ENCODE measurements around the gene CD3G. TPM values are rescaled to one million over a fixed set of nuclear protein-coding genes. Genes with fewer than 3 reads are reported as not detected.
"Not testable (repeated sequence)": the region's sequence is repeated elsewhere in the genome, so short reads cannot be mapped to it uniquely, and the experiment has no call there.

CD3G gene
- total RNA-seq (2014; rRNA removed; shearing (Covaris generic); ENCODE audit: low replicate concordance), result not detected in 2 replicates

- Histone ChIP-seq H3K27me3 (peaks cover 14% of the 10 kb centered on the region), H3K9me3 (no peaks in the 10 kb centered on the region), H3K36me3 (no peaks in the 10 kb centered on the region), H3K4me3 (no peak within 1 kb of the TSS)
- no peak for DNase-seq
These were observed at the start of gene CD3G for GRCh38 chr11:118343981-118344515. CD3G (plus strand) TSS chr11:118344344; CDS start chr11:118344424, 80 bp downstream.

DNA sequence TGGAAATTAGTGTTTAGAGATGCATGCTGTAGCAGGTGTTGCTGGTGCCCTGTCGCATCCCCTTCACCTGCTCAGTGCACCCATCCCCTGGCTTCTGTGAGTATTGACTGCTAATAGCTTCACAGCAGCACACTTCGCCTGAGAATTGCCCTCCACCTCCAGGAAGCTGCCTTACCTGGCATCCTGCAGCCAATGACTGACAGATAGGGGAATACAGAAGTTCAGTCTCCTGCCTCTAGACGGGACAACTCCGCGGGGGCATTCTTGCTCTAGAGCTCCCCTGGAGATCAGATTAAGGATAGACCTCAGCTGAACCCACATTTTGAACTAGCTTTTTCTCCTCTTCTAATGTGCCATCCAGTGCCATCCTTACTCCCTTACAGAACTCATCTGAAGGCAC, 48.9 kb upstream of the CD3G start:
- peaks cover 4% of the 10 kb centered on the region; the same call in 1 of the 2 replicates for H3K27me3 ChIP-seq
- no peaks in the 10 kb centered on the region for H3K9me3 ChIP-seq
- H3K4me3 ChIP-seq, result no peak overlapping the region
- H3K36me3 ChIP-seq, result no peaks in the 10 kb centered on the region
- DNase-seq, result no peak

GRCh38 chr11:118295815-118296454, 48.2 kb upstream of the CD3G start:
- H3K36me3 ChIP-seq, result no peaks in the 10 kb centered on the region
- peaks cover 4% of the 10 kb centered on the region for H3K27me3 ChIP-seq
- DNase-seq, result peak; percentile 2
- no peak overlapping the region for H3K4me3 ChIP-seq
- no peaks in the 10 kb centered on the region for H3K9me3 ChIP-seq

DNA sequence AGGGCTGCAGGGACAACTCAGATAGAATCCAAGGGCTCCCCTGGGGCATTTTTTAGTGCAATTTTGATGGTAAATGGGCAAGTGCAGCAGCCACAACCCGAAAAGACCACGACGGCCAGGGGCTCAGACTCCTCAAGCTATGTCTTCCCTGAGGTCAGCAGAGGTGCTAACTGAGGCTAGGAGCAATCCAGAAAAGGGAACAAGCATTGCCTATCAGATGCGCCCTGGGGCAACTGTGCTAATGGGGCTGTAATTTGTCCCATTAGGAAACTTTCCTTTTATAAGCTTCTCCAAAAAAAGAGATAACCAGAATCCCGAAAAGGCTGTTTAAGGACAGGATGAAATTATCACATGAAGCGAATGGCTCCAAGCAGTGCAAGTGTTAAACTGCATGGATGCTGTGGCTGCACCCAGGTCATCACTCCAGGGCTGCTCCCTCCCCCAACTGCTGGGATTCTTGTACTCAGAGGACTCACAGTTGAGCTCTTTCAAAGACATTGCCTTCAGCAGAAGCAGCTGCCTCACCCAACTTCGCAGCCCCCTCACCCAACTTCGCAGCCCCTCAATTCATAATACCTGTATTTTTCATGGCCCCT, 42.4 kb upstream of the CD3G start:
- peaks cover 15% of the 10 kb centered on the region; the same call in 1 of the 2 replicates for H3K27me3 ChIP-seq
- H3K36me3 ChIP-seq, result no peaks in the 10 kb centered on the region
- no peaks in the 10 kb centered on the region for H3K9me3 ChIP-seq
- DNase-seq, result no peak
- no peak overlapping the region for H3K4me3 ChIP-seq

DNA sequence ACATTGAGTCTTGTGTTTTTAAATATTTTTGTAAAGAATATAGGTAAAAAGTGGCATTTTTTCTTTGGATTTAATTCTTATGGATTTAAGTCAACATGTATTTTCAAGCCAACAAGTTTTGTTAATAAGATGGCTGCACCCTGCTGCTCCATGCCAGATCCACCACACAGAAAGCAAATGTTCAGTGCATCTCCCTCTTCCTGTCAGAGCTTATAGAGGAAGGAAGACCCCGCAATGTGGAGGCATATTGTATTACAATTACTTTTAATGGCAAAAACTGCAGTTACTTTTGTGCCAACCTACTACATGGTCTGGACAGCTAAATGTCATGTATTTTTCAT, 39.9 kb upstream of the CD3G start:
- Histone ChIP-seq H3K36me3 (no peaks in the 10 kb centered on the region), H3K9me3 (no peaks in the 10 kb centered on the region), H3K4me3 (no peak overlapping the region), H3K27me3 (peaks cover 15% of the 10 kb centered on the region; the same call in 1 of the 2 replicates)
- DNase-seq, result no peak

GRCh38 chr11:118304568-118305248, 39.4 kb upstream of the CD3G start, which contains the start of gene CD3E:
CD3E (plus strand) TSS chr11:118304730; CDS start chr11:118304953, 223 bp downstream.
- no peak for DNase-seq
- H3K4me3 ChIP-seq, result no peak within 1 kb of the TSS
- no peaks in the 10 kb centered on the region for H3K36me3 ChIP-seq
- H3K9me3 ChIP-seq, result no peaks in the 10 kb centered on the region
- peaks cover 15% of the 10 kb centered on the region; the same call in 1 of the 2 replicates for H3K27me3 ChIP-seq

DNA sequence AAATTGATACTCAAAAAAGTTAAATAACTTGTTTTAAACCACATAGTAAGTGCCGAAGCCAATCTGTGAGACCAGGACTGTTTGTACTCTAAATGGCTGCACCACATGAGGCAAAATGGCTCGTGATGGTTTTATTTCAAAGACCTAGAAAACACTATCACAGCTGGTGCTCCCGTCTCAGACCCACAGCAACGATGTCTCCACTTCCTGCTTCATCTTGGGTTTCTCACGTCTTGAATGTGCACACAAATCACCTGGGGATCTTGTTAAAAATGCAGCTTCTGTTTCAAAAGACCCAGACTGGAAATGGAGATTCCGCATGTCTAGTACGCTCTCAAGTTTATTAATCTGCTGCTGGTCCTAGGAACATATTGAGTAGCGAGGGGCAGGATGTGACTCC, 38.4 kb upstream of the CD3G start:
- no peak for DNase-seq
- H3K36me3 ChIP-seq, result no peaks in the 10 kb centered on the region
- H3K27me3 ChIP-seq, result peaks cover 15% of the 10 kb centered on the region; the same call in 1 of the 2 replicates
- no peaks in the 10 kb centered on the region for H3K9me3 ChIP-seq
- no peak overlapping the region for H3K4me3 ChIP-seq

GRCh38 chr11:118306556-118306955, 37.6 kb upstream of the CD3G start:
- Histone ChIP-seq H3K4me3 (no peak overlapping the region), H3K36me3 (no peaks in the 10 kb centered on the region), H3K9me3 (no peaks in the 10 kb centered on the region), H3K27me3 (peaks cover 15% of the 10 kb centered on the region; the same call in 1 of the 2 replicates)
- no peak for DNase-seq

DNA sequence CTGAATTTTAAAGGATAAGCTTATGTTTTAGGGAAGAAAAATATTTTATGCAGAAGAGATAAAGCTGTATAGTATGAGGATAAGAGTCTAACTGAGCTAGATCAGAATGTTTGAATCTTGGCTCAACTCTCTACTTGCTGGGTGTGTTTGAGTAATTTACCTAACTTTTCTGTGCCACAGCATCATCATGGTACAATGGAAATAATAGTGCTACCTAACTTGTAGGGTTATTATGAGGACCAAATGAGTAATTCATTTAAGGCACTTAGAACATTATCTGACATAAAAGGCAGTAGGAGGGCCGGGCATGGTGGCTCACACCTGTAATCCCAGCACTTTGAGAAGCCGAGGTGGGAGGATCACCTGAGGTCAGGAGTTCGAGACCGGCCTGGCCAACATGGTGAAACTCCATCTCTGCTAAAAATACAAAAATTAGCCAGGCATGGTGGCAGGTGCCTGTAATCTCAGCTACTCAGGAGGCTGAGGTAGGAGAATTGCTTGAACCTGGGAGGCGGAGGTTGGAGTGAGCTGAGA, 35.1 kb upstream of the CD3G start:
- not testable (repeated sequence) for H3K9me3 ChIP-seq, H3K27me3 ChIP-seq, DNase-seq, H3K36me3 ChIP-seq, H3K4me3 ChIP-seq

GRCh38 chr11:118310271-118310670, 33.9 kb upstream of the CD3G start:
- no peak overlapping the region for H3K4me3 ChIP-seq
- H3K36me3 ChIP-seq, result no peaks in the 10 kb centered on the region
- H3K27me3 ChIP-seq, result peaks cover 8% of the 10 kb centered on the region; the same call in 1 of the 2 replicates
- no peaks in the 10 kb centered on the region for H3K9me3 ChIP-seq
- no peak for DNase-seq

GRCh38 chr11:118310781-118311485, 33.2 kb upstream of the CD3G start:
- Histone ChIP-seq H3K27me3 (peaks cover 8% of the 10 kb centered on the region; the same call in 1 of the 2 replicates), H3K9me3 (no peaks in the 10 kb centered on the region), H3K4me3 (no peak overlapping the region), H3K36me3 (no peaks in the 10 kb centered on the region)
- no peak for DNase-seq

DNA sequence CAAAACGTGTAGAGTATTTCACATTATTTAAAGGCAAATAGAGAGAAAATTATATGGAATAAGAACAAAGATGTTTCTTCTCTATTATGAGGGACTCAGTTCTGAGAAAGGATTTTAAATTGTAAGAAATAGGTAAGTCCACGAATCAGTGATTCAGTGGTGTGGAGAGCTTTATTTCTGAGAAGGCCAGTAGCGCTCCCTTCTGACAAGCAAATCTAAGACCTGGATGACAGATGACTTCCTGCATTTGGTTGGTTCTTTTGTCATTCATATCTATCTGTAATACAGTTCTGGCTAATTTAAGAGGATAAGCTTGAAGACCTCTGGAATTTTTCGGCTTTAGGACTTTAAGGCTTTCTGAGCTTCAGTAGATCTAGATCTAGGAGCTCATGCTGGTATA, 32.6 kb upstream of the CD3G start:
- Histone ChIP-seq H3K4me3 (no peak overlapping the region), H3K36me3 (no peaks in the 10 kb centered on the region), H3K9me3 (no peaks in the 10 kb centered on the region), H3K27me3 (peaks cover 8% of the 10 kb centered on the region; the same call in 1 of the 2 replicates)
- no peak for DNase-seq

DNA sequence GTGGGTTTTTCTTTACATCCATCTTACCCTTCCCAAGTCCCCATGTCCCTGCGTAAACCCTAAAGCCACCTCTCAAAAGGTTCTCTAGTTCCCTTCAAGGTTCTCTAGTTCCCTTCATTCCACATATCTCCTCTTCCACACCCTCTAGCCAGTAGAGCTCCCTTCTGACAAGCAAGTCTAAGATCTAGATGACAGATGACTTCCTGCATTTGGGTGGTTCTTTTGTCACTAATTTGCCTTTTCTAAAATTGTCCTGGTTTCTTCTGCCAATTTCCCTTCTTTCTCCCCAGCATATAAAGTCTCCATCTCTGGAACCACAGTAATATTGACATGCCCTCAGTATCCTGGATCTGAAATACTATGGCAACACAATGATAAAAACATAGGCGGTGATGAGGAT, 31.8 kb upstream of the CD3G start:
- H3K4me3 ChIP-seq, result no peak overlapping the region
- no peak for DNase-seq
- H3K36me3 ChIP-seq, result no peaks in the 10 kb centered on the region
- H3K27me3 ChIP-seq, result peaks cover 8% of the 10 kb centered on the region; the same call in 1 of the 2 replicates
- H3K9me3 ChIP-seq, result no peaks in the 10 kb centered on the region

GRCh38 chr11:118313242-118313641, 30.9 kb upstream of the CD3G start:
- H3K9me3 ChIP-seq, result no peaks in the 10 kb centered on the region
- H3K36me3 ChIP-seq, result no peaks in the 10 kb centered on the region
- peaks cover 8% of the 10 kb centered on the region; the same call in 1 of the 2 replicates for H3K27me3 ChIP-seq
- H3K4me3 ChIP-seq, result no peak overlapping the region
- no peak for DNase-seq

DNA sequence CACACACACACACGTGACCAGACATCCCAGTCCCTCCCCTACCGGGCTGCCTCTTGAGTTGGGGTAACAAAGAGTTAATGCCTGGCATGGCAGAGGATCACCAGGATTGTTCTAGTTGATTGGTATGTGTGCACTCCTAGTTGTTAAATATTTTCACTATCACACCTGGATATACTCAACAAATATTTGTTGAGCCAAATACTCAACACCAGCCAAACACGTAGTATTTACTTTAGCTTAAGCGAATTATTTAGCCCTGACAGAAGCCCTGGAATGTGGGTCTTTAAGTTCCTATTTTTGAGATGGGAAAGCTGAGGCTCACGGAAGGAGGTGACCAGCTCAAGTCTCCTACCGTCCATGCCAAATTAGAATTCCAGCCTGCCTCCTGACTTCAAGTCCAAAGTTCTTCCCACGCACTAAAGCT, 29.1 kb upstream of the CD3G start:
- no peaks in the 10 kb centered on the region for H3K36me3 ChIP-seq
- no peak for DNase-seq
- H3K27me3 ChIP-seq, result peaks cover 8% of the 10 kb centered on the region; the same call in 1 of the 2 replicates
- H3K4me3 ChIP-seq, result no peak overlapping the region
- no peaks in the 10 kb centered on the region for H3K9me3 ChIP-seq

DNA sequence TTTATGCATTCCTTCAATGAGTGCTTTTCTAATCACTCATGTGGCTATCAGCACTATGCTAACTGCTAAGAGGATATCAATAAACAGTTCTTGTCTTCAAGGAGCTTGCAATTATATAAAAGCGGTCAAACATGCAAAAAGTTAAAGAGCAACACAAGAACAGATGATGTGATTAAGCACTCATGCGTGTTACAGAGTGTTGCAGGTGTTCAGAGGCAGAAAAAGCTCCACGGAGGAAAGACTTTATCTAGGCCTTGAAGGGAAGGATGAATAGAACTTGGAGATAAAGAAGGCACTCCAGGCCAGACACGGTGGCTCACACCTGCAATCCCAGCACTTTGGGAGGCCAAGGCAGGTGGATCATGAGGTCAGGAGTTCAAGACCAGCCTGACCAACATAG, 26.0 kb upstream of the CD3G start:
- H3K9me3 ChIP-seq, result no peaks in the 10 kb centered on the region
- H3K4me3 ChIP-seq, result no peak overlapping the region
- no peaks in the 10 kb centered on the region for H3K36me3 ChIP-seq
- H3K27me3 ChIP-seq, result no peaks in the 10 kb centered on the region
- DNase-seq, result no peak

Data from MG63 (cell line).